ENCODE results near the gene DTYMK. TPM values are rescaled to one million over a fixed set of nuclear protein-coding genes. Genes with fewer than 3 reads are reported as not detected.

DTYMK gene
- total RNA-seq, 1 donor from 2014 or later: 17.3 TPM

- no peaks in the 10 kb centered on the region for H3K9me3 ChIP-seq
- no peaks in the 10 kb centered on the region for H3K4me1 ChIP-seq
- ATAC-seq (peak in 1 of 2 donors; percentile 20), DNase-seq (no peak)
- H3K27me3 ChIP-seq (ENCODE audit: low read depth): no peaks in the 10 kb centered on the region
- H3K4me3 ChIP-seq: no peak overlapping the region
- no peak overlapping the region for H3K27ac ChIP-seq
- TF ChIP-seq CTCF (IDR thresholded peaks at IDR 0.05): no peak
- H3K36me3 ChIP-seq: peaks cover 79% of the 10 kb centered on the region
- intact Hi-C loops (cut with DNase I): no loop called here
These were observed 33.9 kb upstream of the DTYMK start for GRCh38 chr2:241720560-241720959.

GRCh38 chr2:241720099-241720498 is 33.5 kb upstream of the DTYMK start:
- peak in 1 of 2 donors; percentile 23 for ATAC-seq
- DNase-seq: no peak
- Histone ChIP-seq H3K9me3 (no peaks in the 10 kb centered on the region), H3K36me3 (peaks cover 80% of the 10 kb centered on the region), H3K27me3 (ENCODE audit: low read depth) (no peaks in the 10 kb centered on the region), H3K4me3 (no peak overlapping the region), H3K27ac (no peak overlapping the region), H3K4me1 (no peaks in the 10 kb centered on the region)
- no peak for TF ChIP-seq CTCF (IDR thresholded peaks at IDR 0.05)
- intact Hi-C loops (cut with DNase I): no loop called here

GRCh38 chr2:241719093-241719492 is 32.5 kb upstream of the DTYMK start:
- ATAC-seq: no peak
- intact Hi-C loops (cut with DNase I): no loop called here
- DNase-seq: no peak
- Histone ChIP-seq H3K9me3 (no peaks in the 10 kb centered on the region), H3K4me1 (no peaks in the 10 kb centered on the region), H3K27me3 (ENCODE audit: low read depth) (no peaks in the 10 kb centered on the region), H3K4me3 (no peak overlapping the region), H3K36me3 (peaks cover 80% of the 10 kb centered on the region), H3K27ac (no peak overlapping the region)
- TF ChIP-seq CTCF (IDR thresholded peaks at IDR 0.05): no peak

- Histone ChIP-seq H3K36me3 (peaks cover 84% of the 10 kb centered on the region), H3K4me3 (no peak overlapping the region), H3K4me1 (no peaks in the 10 kb centered on the region), H3K9me3 (no peaks in the 10 kb centered on the region), H3K27ac (no peak overlapping the region), H3K27me3 (ENCODE audit: low read depth) (no peaks in the 10 kb centered on the region)
- ATAC-seq (no peak), DNase-seq (no peak)
- no peak for TF ChIP-seq CTCF (IDR thresholded peaks at IDR 0.05)
- intact Hi-C loops (cut with DNase I): no loop called here
These were observed 22.3 kb upstream of the DTYMK start for GRCh38 chr2:241708879-241709278.

GRCh38 chr2:241706537-241706936 is 19.9 kb upstream of the DTYMK start:
- no peak for TF ChIP-seq CTCF (IDR thresholded peaks at IDR 0.05)
- peaks cover 61% of the 10 kb centered on the region for H3K36me3 ChIP-seq
- no peak for ATAC-seq
- H3K9me3 ChIP-seq: no peaks in the 10 kb centered on the region
- DNase-seq: no peak
- H3K27ac ChIP-seq: no peak overlapping the region
- peaks cover 12% of the 10 kb centered on the region for H3K4me1 ChIP-seq
- no peak overlapping the region for H3K4me3 ChIP-seq
- no peaks in the 10 kb centered on the region for H3K27me3 ChIP-seq (ENCODE audit: low read depth)
- intact Hi-C loops (cut with DNase I): no loop called here
